T follicular helper cell (primary cell): Measurements from ENCODE around the gene ATP11A.

Source experiments
- DNase-seq: peaks from one replicate; pipeline ENCODE4 v3.0.0-alpha.2; 2020; ENCODE audit warnings: low read depth

ATP11A gene

GRCh38 chr13:112741835-112742570 lies 52.2 kb downstream of the ATP11A start:
- no peak for DNase-seq

DNA sequence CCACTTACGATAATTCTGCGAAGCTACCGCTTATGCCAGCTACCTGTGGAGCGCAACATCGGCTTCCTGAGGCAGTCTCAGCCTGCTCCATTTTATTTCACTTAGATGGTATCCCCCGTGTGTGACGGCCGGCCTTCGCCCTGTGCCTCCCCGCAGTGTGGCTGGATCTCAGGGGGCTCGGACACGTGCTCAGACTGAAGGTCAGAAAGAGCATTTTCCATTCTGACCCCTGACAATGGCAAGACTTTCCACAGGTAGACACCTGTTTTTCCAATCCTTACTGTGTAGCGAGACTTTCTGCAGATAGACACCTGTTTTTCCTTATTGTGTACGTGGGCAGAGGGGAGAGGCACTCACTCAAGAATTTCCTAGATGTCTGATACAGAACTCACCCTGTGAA lies 52.7 kb downstream of the ATP11A start:
- DNase-seq: no peak

DNA sequence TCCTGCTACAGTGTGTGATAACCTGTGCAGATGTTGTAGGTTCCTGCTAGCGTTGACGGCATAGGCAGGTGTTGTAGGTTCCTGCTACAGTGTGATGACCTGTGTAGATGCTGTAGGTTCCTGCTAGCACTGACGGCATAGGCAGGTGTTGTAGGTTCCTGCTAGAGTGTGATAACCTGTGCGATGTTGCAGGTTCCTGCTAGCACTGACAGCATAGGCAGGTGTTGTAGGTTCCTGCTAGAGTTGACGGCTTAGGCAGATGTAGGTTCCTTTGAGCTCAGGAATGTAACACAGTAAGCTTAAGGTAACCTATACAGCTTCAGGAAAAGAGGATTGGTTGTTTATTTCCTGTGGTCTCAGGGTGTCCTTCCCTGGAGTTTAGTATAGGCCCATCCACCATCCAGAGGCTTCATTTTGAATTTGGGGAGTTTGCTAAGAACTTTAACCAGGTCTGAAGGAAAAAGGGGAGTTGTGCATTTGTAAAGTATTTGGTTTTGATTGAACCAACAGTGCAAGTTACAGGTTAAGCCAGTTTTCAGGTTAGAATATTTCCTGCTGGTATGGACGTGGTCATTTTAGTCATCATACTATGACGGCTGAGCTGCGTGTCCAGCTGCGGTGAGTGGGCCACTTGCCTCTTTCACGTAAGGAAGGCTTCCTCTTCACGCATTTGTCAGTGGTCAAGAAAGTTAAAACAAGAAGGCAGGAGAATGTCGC lies 53.8 kb downstream of the ATP11A start:
- DNase-seq: no peak

GRCh38 chr13:112744168-112745021 lies 54.6 kb downstream of the ATP11A start:
- no peak for DNase-seq

DNA sequence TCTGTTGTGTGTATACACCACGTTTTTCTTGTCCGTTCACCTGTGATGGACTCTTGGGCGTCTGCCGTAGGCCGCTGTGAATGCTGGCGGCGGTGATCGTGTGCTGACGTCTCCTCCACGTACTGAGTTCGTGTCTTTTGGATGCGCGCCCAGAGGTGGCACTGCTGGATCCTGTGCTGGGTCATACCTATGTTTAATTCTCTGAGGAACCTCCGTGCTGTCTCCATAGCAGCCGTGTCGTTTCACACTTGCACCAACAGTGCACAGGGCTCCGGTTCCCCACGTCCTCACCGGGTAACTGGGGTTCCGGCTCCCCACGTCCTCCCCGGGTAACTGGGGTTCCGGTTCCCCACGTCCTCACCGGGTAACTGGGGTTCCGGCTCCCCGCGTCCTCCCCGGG lies 56.2 kb downstream of the ATP11A start:
- no peak for DNase-seq

DNA sequence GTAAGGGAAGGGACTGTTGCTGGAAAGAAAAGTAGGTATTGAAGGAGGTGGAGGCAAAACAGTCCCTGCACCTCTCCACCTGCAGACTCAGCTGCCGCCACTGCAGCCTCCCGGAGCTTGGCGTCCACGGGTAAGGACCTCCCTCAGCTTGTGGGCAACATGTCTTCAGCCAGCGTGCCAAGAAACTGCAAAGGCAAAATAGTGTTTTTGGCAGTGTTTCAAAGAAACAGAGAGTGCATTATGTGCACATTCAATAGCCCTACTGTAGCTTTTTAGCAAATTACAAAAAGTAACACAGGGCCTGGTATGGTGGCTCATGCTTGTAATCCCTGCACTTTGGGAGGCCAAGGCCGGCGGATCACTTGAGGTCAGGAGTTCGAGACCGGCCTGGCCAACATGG lies 57.4 kb downstream of the ATP11A start:
- no peak for DNase-seq

DNA sequence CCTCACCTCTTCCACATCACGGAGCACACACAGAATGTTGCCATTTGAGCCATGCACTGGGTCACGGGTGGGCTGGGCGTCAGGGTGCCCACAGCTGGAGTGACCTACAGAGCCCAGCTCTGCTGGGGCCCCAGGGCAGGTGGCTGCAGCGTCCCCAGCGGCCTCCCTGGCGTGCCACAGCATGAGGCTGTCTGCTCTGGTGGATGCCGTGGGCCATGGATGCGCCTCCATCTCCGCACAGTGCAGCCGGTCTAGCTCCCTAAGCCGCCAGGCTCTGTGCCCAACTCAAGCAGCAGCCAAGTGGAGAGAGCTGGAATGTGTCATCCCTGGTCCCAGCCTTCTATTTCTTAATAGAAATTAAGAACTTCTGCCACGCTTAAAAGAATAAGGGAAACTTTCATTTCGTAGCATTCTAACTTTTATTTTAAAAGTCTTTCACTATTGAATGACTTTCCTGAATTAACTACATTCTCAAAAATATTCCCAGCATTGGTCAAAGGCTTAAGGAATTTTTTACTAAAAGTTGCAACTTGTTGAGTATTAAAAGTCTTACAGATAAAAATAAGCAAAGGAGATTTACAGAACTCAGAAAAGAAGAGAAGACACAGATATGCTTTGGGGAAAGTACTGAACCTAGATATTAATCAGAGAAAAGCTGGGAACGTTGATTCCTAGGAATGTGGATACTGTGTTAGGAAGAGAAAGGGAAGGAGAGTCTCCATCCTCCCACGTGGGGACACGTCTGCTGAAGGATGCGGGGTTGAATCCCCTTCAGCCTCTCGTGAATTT lies 59.3 kb downstream of the ATP11A start:
- DNase-seq: no peak

GRCh38 chr13:112750570-112750969 lies 60.7 kb downstream of the ATP11A start:
- DNase-seq: no peak

DNA sequence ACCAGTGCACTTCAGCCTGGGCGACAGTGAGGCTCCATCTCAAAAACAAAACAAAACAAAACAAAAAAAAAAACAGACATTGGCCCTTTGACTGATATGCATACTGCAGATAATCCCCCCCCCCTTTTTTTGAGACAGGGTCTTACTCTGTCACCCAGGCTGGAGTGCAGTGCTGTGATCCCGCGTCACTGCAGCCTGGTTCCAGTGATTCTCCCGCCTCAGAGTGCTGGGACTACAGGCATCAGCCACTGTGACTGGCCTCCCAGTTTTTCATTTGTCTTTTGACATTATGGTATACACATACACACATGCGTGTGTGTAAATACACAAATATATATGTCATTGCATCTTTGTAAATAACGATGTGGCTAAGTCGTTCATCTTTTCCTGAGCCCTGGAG lies 61.8 kb downstream of the ATP11A start:
- no peak for DNase-seq

DNA sequence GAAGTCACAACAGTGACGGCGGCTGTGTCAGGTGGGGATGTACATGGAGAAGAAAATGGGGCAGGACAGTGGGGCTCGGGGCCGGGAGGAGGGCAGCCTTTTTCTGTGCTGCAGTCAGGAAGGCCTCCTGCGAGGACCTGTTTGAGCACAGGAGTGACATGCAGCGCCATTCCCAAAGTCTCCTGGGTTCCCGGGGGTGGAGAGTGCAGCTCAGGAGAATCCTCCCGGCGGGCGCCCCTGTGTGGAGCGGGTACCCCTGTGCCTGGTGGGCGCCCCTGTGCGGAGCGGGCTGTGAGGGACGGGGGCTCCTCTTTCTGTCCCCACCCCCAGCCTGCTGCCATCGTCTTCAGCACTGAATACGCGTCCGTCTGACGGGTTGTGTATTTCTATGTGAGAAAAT lies 62.4 kb downstream of the ATP11A start:
- no peak for DNase-seq

- DNase-seq: no peak
Measured at GRCh38 chr13:112752711-112753541, 63.1 kb downstream of the ATP11A start.

- DNase-seq: no peak
Measured at GRCh38 chr13:112753833-112754232, 64.0 kb downstream of the ATP11A start.

DNA sequence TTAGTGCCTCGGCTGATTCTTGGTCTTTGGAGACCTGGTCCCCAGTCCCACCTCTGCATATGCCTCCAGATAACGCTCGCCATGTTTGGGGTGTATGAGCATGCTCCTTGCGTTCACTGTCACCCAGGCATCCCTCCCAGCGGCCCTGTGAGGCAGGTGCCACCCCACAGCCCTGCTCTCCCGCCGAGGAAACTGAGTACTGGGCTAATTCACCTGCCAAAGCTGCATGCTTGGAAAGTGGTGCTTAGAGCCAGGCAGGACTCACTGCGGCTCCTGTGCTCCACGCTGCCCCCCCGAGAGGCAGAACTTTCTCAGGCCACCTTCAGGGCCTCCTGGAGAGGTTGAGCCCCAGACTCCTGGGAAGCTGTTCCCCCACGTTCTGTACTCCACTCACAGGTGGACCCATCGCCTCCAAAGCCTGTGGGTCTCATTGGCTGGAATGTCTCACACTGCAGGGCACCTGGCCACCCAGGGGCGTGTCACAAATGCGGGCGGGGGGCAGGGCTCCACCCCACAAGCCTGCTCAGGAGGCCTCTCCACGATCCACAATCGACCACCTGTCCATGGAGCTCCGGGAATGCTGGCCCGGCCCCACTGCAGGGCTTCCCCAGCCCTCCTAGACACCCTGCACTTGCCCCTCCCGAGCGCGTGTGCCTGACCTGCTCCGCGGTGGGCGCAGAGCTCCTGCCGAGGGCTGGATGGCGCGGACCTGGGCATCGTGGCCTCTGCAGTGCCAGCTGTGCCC lies 64.6 kb downstream of the ATP11A start:
- no peak for DNase-seq

DNA sequence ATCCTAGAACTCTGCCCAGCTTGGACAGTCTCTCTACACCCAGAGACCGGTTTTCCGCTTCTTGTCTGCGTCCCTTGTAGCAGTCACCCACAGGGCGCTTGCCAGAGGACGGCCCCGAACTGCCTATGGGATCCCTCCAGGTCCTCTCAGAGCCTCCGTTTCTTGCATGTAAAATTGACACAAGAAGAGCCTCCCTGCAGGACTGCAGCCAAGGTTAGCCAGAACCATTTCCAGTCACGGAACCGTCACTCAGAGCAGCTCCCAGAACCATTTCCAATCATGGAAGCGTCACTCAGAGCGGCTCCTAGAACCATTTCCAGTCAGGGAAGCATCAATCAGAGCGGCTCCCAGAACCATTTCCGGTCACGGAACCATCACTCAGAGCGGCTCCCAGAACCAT lies 65.5 kb downstream of the ATP11A start:
- no peak for DNase-seq

DNA sequence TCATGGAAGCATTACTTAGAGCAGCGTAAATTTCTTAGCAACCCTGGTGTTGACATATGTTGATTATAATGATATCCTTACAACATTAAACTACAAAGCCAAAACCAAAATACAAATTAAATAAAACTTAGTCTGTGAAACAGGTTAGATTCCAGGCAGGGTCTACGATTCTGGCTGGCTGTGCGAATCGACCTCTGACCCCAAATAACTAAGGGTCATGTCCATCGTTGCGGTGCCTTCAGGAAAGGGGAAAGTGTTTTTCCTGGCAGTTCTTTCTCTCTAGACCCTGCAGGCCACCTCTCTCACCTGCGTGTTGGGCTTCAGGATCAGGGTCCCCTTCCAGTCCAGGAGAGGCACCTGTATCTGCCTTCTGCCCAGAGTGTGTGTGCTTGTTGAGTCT lies 66.2 kb downstream of the ATP11A start:
- no peak for DNase-seq

GRCh38 chr13:112756511-112756966 lies 66.7 kb downstream of the ATP11A start:
- DNase-seq: no peak

- DNase-seq: no peak
Measured at GRCh38 chr13:112756967-112757758, 67.3 kb downstream of the ATP11A start.

GRCh38 chr13:112757759-112758086 lies 67.9 kb downstream of the ATP11A start:
- DNase-seq: no peak

DNA sequence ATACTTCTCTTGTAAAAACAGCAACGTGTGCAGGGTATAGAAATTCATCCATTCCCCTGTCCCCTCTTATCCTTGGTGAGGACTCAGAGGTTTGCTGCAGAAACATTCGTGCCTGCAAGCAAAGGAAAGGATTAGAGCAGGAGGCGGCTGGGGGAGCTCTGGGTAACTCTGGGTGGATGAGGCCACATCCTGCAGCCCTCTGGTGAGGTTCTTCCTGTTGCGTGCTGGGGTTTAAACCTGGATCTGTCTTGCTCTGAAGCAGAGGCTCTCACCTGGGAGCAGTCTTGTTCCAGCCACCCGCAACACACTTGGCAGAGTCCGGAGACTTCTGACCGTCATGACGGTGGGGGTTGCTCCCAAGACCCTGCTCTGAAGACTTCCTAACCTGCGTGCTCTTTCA lies 69.2 kb downstream of the ATP11A start:
- DNase-seq: no peak

DNA sequence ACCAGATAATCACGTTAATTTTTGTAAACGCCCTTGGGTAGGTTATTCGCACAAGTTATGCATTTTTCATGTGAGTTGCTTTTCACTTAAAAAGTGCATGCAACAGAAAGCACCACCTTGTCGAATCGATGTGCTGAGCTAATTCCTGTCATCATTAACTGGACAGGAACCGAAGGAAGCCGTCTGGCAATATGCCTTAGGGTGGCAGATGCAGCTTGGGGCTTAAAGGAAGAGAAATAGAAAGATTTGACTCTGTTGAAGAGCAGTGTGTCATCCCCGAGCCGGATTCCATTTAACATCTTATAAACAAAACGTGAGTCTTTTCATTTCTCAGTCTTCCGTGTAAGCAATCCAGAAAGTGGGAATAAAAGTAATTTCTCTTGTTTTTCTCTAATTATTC lies 70.0 kb downstream of the ATP11A start:
- no peak for DNase-seq
